ENCODE results near the gene OCRL. TPM values are rescaled to one million over a fixed set of nuclear protein-coding genes. Genes with fewer than 3 reads are reported as not detected.

The OCRL gene
- total RNA-seq, 1 donor, result 18.1 TPM

GRCh38 chrX:129495900-129496299 lies 44.2 kb upstream of the OCRL start:
- no peaks in the 10 kb centered on the region for H3K79me2 ChIP-seq (ENCODE audit: insufficient read depth, low read length)
- no peaks in the 10 kb centered on the region for H3K27me3 ChIP-seq (ENCODE audit: insufficient read depth, low read length)
- peak overlapping the region; percentile 46 for H3K27ac ChIP-seq (ENCODE audit: low read depth, low read length)
- TF ChIP-seq CTCF (IDR thresholded peaks at IDR 0.05; ENCODE audit: extremely low read depth, low read depth, low read length), result no peak
- no peak overlapping the region for H3K4me2 ChIP-seq (ENCODE audit: insufficient read depth, low read length)
- no peak for DNase-seq (ENCODE audit: insufficient read length, low spot score, missing footprints)
- peaks cover 21% of the 10 kb centered on the region for H3K4me1 ChIP-seq (ENCODE audit: insufficient read depth, low read length)
- no peak overlapping the region for H2AFZ ChIP-seq (ENCODE audit: low read length)
- H3K9me3 ChIP-seq (ENCODE audit: low read depth, low read length), result no peaks in the 10 kb centered on the region
- H3K4me3 ChIP-seq (ENCODE audit: insufficient read depth, low read length), result no peak overlapping the region
- peaks cover 28% of the 10 kb centered on the region for H3K36me3 ChIP-seq (ENCODE audit: insufficient read depth, low read length)
- H4K20me1 ChIP-seq (ENCODE audit: insufficient read depth, low read length), result peaks cover 3% of the 10 kb centered on the region

- Histone ChIP-seq H3K27me3 (ENCODE audit: insufficient read depth, low read length) (no peaks in the 10 kb centered on the region), H3K4me2 (ENCODE audit: insufficient read depth, low read length) (peak overlapping the region; percentile 5), H3K79me2 (ENCODE audit: insufficient read depth, low read length) (no peaks in the 10 kb centered on the region), H2AFZ (ENCODE audit: low read length) (no peak overlapping the region), H3K36me3 (ENCODE audit: insufficient read depth, low read length) (peaks cover 20% of the 10 kb centered on the region), H3K9me3 (ENCODE audit: low read depth, low read length) (no peaks in the 10 kb centered on the region), H3K4me1 (ENCODE audit: insufficient read depth, low read length) (peaks cover 21% of the 10 kb centered on the region), H3K4me3 (ENCODE audit: insufficient read depth, low read length) (no peak overlapping the region), H3K27ac (ENCODE audit: low read depth, low read length) (peak overlapping the region; percentile 46), H4K20me1 (ENCODE audit: insufficient read depth, low read length) (peaks cover 3% of the 10 kb centered on the region)
- DNase-seq (ENCODE audit: insufficient read length, low spot score, missing footprints), result no peak
- TF ChIP-seq CTCF (IDR thresholded peaks at IDR 0.05; ENCODE audit: extremely low read depth, low read depth, low read length), result no peak
Observed at GRCh38 chrX:129496625-129497024, 43.4 kb upstream of the OCRL start.

GRCh38 chrX:129497146-129497843 lies 42.8 kb upstream of the OCRL start:
- H3K9me3 ChIP-seq (ENCODE audit: low read depth, low read length), result no peaks in the 10 kb centered on the region
- H3K36me3 ChIP-seq (ENCODE audit: insufficient read depth, low read length), result peaks cover 20% of the 10 kb centered on the region
- H3K4me1 ChIP-seq (ENCODE audit: insufficient read depth, low read length), result peaks cover 21% of the 10 kb centered on the region
- no peak overlapping the region for H3K4me3 ChIP-seq (ENCODE audit: insufficient read depth, low read length)
- H3K79me2 ChIP-seq (ENCODE audit: insufficient read depth, low read length), result no peaks in the 10 kb centered on the region
- H3K27me3 ChIP-seq (ENCODE audit: insufficient read depth, low read length), result no peaks in the 10 kb centered on the region
- peak overlapping the region; percentile 5 for H3K4me2 ChIP-seq (ENCODE audit: insufficient read depth, low read length)
- H2AFZ ChIP-seq (ENCODE audit: low read length), result no peak overlapping the region
- TF ChIP-seq CTCF (IDR thresholded peaks at IDR 0.05; ENCODE audit: extremely low read depth, low read depth, low read length), result no peak
- H4K20me1 ChIP-seq (ENCODE audit: insufficient read depth, low read length), result peaks cover 3% of the 10 kb centered on the region
- no peak for DNase-seq (ENCODE audit: insufficient read length, low spot score, missing footprints)
- H3K27ac ChIP-seq (ENCODE audit: low read depth, low read length), result peak overlapping the region; percentile 1

- no peaks in the 10 kb centered on the region for H3K9me3 ChIP-seq (ENCODE audit: low read depth, low read length)
- no peaks in the 10 kb centered on the region for H3K27me3 ChIP-seq (ENCODE audit: insufficient read depth, low read length)
- H3K36me3 ChIP-seq (ENCODE audit: insufficient read depth, low read length), result peaks cover 32% of the 10 kb centered on the region
- H3K79me2 ChIP-seq (ENCODE audit: insufficient read depth, low read length), result no peaks in the 10 kb centered on the region
- H3K4me1 ChIP-seq (ENCODE audit: insufficient read depth, low read length), result no peaks in the 10 kb centered on the region
- no peak overlapping the region for H3K4me2 ChIP-seq (ENCODE audit: insufficient read depth, low read length)
- no peak for DNase-seq (ENCODE audit: insufficient read length, low spot score, missing footprints)
- H3K27ac ChIP-seq (ENCODE audit: low read depth, low read length), result no peak overlapping the region
- TF ChIP-seq CTCF (IDR thresholded peaks at IDR 0.05; ENCODE audit: extremely low read depth, low read depth, low read length), result no peak
- H2AFZ ChIP-seq (ENCODE audit: low read length), result no peak overlapping the region
- H4K20me1 ChIP-seq (ENCODE audit: insufficient read depth, low read length), result no peaks in the 10 kb centered on the region
- H3K4me3 ChIP-seq (ENCODE audit: insufficient read depth, low read length), result no peak overlapping the region
Observed at GRCh38 chrX:129510331-129510730, 29.7 kb upstream of the OCRL start.
